Endodermal cell (in vitro differentiated cells): ENCODE results near the gene POU2F3. TPM values are rescaled to one million over a fixed set of nuclear protein-coding genes. Genes with fewer than 3 reads are reported as not detected.

Source experiments
- DNase-seq: peaks from one replicate; pipeline ENCODE4 v3.0.0-alpha.2; 2017
- H3K27ac ChIP-seq: 2 replicates; pipeline ENCODE4 v1.5.1; 2013; ENCODE audit warnings: mild to moderate bottlenecking, low read depth, low read length, moderate library complexity
- H3K27me3 ChIP-seq: 2 replicates; pipeline ENCODE4 v1.6.1; 2013; ENCODE audit warnings: mild to moderate bottlenecking, low read length, moderate library complexity; ENCODE audit not compliant: insufficient read depth, control insufficient read depth, poor library complexity, severe bottlenecking
- H3K36me3 ChIP-seq: 2 replicates; pipeline ENCODE4 v1.7.0; 2013; ENCODE audit warnings: mild to moderate bottlenecking, low read length, moderate library complexity; ENCODE audit not compliant: control insufficient read depth, insufficient read depth
- H3K4me1 ChIP-seq: one replicate; pipeline ENCODE4 v1.7.0; 2013; ENCODE audit warnings: low read length; ENCODE audit not compliant: control insufficient read depth, insufficient read depth
- H3K4me3 ChIP-seq: 2 replicates; pipeline ENCODE4 v1.5.1; 2013; ENCODE audit warnings: mild to moderate bottlenecking, low read length, moderate library complexity
- H3K9ac ChIP-seq: 2 replicates; pipeline ENCODE4 v1.6.1; 2013; ENCODE audit warnings: mild to moderate bottlenecking, low read length, moderate library complexity; ENCODE audit not compliant: poor library complexity, severe bottlenecking; ENCODE audit errors: extremely low read depth
- H3K9me3 ChIP-seq: 2 replicates; pipeline ENCODE4 v1.6.1; 2013; ENCODE audit warnings: mild to moderate bottlenecking, low read length, moderate library complexity; ENCODE audit not compliant: control insufficient read depth
- H3K27ac Mint-ChIP-seq: 2 replicates; pipeline ENCODE4 v1.8.0; 2020; ENCODE audit warnings: mixed read lengths
- H3K27me3 Mint-ChIP-seq: 2 replicates; pipeline ENCODE4 v1.8.0; 2021; ENCODE audit warnings: mild to moderate bottlenecking, mixed read lengths; ENCODE audit not compliant: insufficient read depth
- H3K36me3 Mint-ChIP-seq: 2 replicates; pipeline ENCODE4 v1.8.0; 2020; ENCODE audit warnings: low read depth, mixed read lengths
- H3K4me1 Mint-ChIP-seq: 2 replicates; pipeline ENCODE4 v1.8.0; 2020; ENCODE audit warnings: mixed read lengths
- H3K4me3 Mint-ChIP-seq: 2 replicates; pipeline ENCODE4 v1.8.0; 2020; ENCODE audit warnings: mild to moderate bottlenecking, moderate library complexity, mixed read lengths
- H3K9me3 Mint-ChIP-seq: 2 replicates; pipeline ENCODE4 v1.8.0; 2020; ENCODE audit warnings: mild to moderate bottlenecking, mixed read lengths
- CTCF ChIP-seq: fragments of 200-600 bp; sonication (generic); conservative IDR thresholded peaks from 2 replicates; pipeline ENCODE4 v1.5.0; 2021; ENCODE audit warnings: antibody characterized with exemption, mild to moderate bottlenecking
- WGBS, 2 experiments: methylation state at CpG; one replicate each; pipeline versions ENCODE4 v1.1.5 to v1.1.7; 2013; ENCODE audit warnings: missing lambda C conversion rate in 2 of 2, mixed read lengths in 1 of 2; ENCODE audit not compliant: insufficient coverage in 1 of 2, insufficient read length in 1 of 2; 5-methylcytosine and 5-hydroxymethylcytosine counted together
- total RNA-seq, 2 donors: library from RNA; stranded (reverse); fragmentation: NEBNext Ultra II Directional in 1 of 2; extraction: Animal tissue kit (Norgen Biotek cat#: 25700) in 1 of 2; gene quantifications; 2 replicates in 1 of 2; 3 replicates in 1 of 2; pipeline ENCODE4 v1.2.1, GENCODE V29; 2021

Gene POU2F3
- total RNA-seq, 2 donors from 2014 or later, result 0.46 TPM; not detected in 1

- no peaks in the 10 kb centered on the region for H3K36me3 ChIP-seq
- no peaks in the 10 kb centered on the region for H3K36me3 Mint-ChIP-seq
- H3K4me3 Mint-ChIP-seq, result peak overlapping the region; percentile 56
- TF ChIP-seq CTCF, result no peak
- peaks cover 9% of the 10 kb centered on the region for H3K4me1 ChIP-seq
- no peaks in the 10 kb centered on the region for H3K9me3 Mint-ChIP-seq
- H3K9me3 ChIP-seq, result no peaks in the 10 kb centered on the region
- peak; percentile 90 for DNase-seq
- peaks cover 46% of the 10 kb centered on the region for H3K27me3 Mint-ChIP-seq
- H3K27ac ChIP-seq, result no peak overlapping the region
- H3K9ac ChIP-seq, result no peak overlapping the region
- peak overlapping the region; percentile 68 for H3K4me3 ChIP-seq
- peaks cover 31% of the 10 kb centered on the region for H3K4me1 Mint-ChIP-seq
- H3K27me3 ChIP-seq, result peaks cover 17% of the 10 kb centered on the region
- peak overlapping the region; percentile 49 for H3K27ac Mint-ChIP-seq
- 14 to 18% methylated on average over 5 to 9 of the region's 9 CpGs for WGBS, 2 experiments
Measured at GRCh38 chr11:120255519-120255866, 15.6 kb downstream of the POU2F3 start.

GRCh38 chr11:120256178-120256577 lies 16.2 kb downstream of the POU2F3 start:
- Histone ChIP-seq H3K4me3 (no peak overlapping the region), H3K27me3 (peaks cover 17% of the 10 kb centered on the region), H3K9me3 (no peaks in the 10 kb centered on the region), H3K36me3 (no peaks in the 10 kb centered on the region), H3K4me1 (peaks cover 9% of the 10 kb centered on the region), H3K9ac (no peak overlapping the region), H3K27ac (no peak overlapping the region)
- no peak for DNase-seq
- Mint-ChIP-seq H3K36me3 (no peaks in the 10 kb centered on the region), H3K4me1 (peaks cover 36% of the 10 kb centered on the region), H3K27ac (no peak overlapping the region), H3K9me3 (no peaks in the 10 kb centered on the region), H3K4me3 (peak overlapping the region; percentile 56), H3K27me3 (peaks cover 48% of the 10 kb centered on the region)
- no peak for TF ChIP-seq CTCF
- 84 to 90% methylated on average over 4 of the region's 4 CpGs for WGBS, 2 experiments

GRCh38 chr11:120256779-120257178 lies 16.8 kb downstream of the POU2F3 start:
- Mint-ChIP-seq H3K27ac (no peak overlapping the region), H3K4me1 (peaks cover 42% of the 10 kb centered on the region)
- 92% methylated on average over 2 of the region's 2 CpGs; no CpG with 5 or more reads in 1 of the 2 experiments for WGBS, 2 experiments

More at GRCh38 chr11:120256779-120257178, 16.8 kb downstream of the POU2F3 start:
- Histone ChIP-seq H3K9ac (no peak overlapping the region), H3K4me3 (no peak overlapping the region), H3K4me1 (peaks cover 9% of the 10 kb centered on the region), H3K36me3 (no peaks in the 10 kb centered on the region), H3K27me3 (peaks cover 17% of the 10 kb centered on the region), H3K27ac (no peak overlapping the region), H3K9me3 (no peaks in the 10 kb centered on the region)
- Mint-ChIP-seq H3K27me3 (peaks cover 48% of the 10 kb centered on the region), H3K9me3 (no peaks in the 10 kb centered on the region), H3K36me3 (no peaks in the 10 kb centered on the region), H3K4me3 (no peak overlapping the region)
- DNase-seq, result no peak
- TF ChIP-seq CTCF, result no peak
